Hindlimb muscle (tissue), 1 donor: ENCODE data around the gene SCAMP2. TPM values are rescaled to one million over a fixed set of nuclear protein-coding genes. Genes with fewer than 3 reads are reported as not detected.

Source experiments
- DNase-seq: peaks from one replicate; pipeline ENCODE4 v3.0.0-alpha.2; 2013
- polyA plus RNA-seq: library from polyadenylated mRNA; unstranded; fragments of 120-200 nt; gene quantifications from one replicate; pipeline ENCODE4 v1.2.1, GENCODE V29; 2013; ENCODE audit not compliant: insufficient read length

The SCAMP2 gene
- polyA plus RNA-seq, 1 donor, result 67.5 TPM

DNA sequence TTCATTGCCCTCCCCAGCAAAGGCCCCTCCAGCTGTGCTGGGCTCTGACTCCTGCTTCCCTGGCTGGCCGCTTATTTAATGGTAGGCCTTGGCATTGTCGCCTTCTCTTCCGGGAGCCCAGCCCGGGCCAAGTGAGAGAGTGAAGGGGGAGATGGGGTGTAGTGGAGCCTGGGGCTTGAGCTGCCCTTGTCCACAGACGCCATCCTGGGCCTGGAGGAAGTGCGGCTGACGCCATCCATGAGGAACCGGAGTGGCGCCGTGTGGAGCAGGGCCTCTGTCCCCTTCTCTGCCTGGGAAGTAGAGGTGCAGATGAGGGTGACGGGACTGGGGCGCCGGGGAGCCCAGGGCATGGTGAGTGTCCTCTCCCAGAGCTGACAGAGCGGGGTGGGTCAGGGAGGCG lies 57.2 kb downstream of the SCAMP2 start:
- no peak for DNase-seq

DNA sequence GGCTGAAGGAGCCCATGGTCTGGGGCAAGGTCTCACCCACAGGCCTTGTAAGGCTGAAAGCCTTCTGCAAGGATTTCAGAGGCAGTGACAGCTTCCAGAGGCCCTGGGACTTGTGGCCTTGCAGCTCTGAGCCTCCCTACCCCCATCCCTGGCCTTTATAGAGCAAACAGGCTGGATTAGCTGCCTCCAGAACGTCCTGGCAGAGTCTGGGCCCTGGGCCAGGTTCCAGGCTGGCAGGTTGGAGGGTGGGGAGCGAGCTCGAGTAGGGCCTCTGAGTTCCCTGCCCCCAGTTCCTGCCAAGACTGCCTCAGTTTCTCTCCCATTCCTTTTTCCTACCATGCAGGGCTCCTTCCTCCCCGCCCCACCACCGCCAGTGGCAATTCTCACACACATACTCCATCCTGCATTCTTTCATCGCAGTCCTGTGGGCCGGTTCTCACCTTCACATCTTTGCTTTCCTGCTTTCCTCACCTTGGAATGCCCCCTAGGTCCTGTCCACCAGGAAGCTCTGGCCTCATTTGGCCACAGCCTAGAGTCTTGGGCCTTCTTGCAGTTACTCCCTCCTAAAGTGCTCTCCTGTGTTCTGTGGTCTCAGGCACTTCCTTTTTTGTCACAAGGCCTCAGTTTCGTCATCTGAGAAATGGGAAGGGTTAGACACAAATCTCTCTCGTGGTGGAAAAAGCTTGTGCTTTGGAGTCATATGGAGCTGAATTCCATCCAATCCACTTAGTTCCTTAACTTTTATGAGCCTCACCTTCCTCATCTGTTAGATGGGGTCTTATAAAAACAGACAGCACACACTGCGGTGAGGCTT lies 57.8 kb downstream of the SCAMP2 start:
- no peak for DNase-seq

DNA sequence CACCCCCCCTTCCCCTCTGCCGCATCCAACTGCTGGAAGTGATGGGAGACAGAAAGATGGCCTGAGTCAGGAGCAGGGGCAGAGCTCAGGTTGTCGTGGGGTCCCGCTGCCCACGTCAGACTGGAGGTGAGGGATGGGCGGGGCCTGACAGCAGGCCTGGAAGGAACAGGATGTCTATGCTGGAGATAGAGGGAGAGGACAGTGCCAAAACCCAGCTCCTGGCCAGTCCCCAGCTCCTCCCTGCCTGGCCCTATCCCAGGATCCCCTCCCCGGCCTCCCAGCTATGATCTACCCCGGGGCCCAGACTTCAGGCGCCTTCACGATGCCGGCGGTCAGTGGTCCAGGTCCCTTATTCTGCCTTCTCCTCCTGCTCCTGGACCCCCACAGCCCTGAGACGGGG lies 60.6 kb downstream of the SCAMP2 start, which contains the start of gene LMAN1L:
Gene LMAN1L (plus strand): TSS at position 303 of the 400 bp plus-strand sequence. CDS start 20 bp downstream, at position 323.
- no peak for DNase-seq

DNA sequence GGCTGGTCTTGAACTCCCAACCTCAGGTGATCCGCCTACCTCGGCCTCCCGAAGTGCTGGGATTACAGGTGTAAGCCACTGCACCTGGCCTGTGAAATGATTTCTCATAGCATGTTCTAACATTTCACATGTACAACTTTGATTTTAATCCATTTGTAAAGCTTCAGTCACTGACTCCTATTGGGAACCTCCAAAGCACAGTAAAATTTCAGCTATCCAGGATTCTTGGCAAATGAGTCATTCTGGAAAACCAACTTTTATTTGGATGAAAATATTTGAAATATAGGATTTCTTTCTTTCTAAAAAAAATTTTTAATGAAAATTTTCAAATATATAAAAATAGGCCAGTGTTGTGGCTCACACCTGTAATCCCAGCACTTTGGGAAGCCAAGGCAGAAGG lies 63.2 kb downstream of the SCAMP2 start:
- no peak for DNase-seq

DNA sequence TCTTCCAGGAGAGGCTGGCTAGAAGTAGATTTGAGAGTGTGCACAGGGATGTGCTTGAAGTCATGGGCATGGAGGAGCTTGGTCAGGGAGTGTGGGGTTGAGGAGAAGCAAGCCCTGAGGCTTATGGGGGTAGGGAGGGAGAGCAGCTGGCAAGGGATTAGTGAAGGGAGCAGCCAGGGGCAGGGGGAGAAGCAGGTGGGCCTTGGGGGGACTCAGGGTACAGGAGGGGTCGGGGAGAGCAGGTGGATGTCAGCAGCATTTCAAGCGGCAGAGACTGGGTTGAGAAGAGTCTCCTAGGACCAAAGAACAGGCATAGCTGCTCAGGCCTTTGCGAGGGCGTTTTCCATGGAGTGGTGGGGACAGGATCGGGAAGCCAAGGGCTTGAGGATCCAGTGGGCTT lies 63.9 kb downstream of the SCAMP2 start:
- DNase-seq, result no peak

DNA sequence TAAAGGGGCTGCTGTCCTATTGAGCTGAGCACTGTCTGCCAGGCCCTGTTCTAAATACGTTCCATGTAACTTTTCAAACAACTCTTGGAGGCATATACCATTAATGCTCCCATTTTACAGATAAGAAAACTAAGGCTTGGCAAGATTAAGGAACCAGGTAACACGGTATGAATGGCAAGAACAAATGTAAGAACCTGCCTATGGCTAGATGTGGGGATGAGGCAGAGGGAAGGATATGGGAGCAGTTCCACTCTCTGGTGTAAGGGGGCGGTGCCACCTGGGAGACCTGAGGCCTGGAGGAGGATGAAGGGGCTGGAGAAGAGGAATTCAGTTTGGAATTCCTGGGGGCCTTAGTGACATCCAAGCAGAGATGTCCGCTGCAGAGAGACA lies 64.3 kb downstream of the SCAMP2 start:
- no peak for DNase-seq

DNA sequence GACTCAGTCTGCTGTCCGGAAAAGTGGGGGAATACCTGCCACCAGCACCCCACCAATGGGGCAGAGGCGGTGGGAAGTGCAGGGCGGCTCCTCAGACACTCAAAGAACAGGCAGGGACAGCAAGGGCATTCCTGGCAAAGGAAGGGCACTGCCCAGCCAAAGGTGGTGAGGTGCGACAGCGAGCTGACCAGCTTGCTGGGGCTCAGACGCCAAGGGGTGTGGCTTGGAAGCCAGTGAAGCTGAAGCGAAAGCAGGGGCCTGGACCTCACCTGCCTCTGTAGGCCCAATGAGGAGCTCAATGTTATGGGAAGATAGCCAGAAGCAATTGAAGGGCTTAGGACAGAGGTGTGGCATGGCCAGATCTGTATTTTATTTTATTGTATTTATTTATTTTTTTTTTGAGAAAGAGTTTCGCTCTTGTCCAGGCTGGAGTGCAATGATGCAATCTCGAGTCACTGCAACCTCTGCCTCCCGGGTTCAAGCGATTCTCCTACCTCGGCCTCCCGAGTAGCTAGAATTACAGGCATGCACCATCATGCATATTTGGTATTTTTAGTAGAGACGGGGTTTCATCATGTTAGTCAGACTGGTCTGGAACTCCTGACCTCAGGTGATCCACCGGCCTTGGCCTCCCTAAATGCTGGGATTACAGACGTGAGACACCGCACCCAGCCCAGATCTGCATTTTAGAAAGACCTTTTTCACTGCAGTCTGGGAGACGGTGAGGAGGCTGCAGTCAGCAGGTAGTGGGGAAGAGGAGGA lies 64.9 kb downstream of the SCAMP2 start:
- no peak for DNase-seq

DNA sequence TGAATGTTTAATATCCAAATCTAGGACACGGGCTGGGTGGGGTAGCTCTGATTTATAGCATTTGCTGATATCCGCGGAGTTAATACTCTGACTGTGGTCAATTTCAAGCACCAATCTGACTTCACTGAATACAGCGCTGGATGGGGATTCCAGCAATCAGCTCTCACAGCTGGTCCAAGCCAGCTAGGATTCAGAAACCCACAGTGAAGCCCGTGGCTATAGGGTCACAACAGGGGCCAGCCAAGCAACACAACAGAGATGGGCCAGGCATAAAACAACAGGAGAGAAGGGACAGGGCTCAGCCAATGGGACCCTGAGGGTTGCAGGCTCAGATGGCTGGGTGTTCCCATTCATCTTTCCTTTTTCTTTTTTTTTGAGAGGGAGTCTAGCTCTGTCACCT lies 65.9 kb downstream of the SCAMP2 start:
- no peak for DNase-seq

DNA sequence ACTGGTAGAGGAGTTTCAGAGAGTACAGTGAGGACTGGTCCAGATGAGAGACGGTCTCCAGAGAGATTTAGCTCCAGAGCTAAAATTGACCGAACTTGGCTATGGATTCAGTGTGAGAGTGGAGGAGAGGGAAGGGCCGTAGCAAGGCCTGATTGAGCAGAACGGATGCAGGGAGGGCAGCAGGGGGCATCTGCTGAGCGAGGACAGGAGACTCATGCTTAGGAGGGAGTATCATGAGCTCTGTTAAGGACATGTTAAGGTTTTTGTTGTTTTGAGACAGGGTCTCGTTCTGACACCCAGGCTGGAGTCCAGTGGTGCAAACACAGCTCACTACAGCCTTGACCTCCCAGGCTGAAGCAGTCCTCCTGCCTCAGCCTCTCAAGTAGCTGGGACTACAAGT lies 68.2 kb downstream of the SCAMP2 start:
- DNase-seq, result no peak

DNA sequence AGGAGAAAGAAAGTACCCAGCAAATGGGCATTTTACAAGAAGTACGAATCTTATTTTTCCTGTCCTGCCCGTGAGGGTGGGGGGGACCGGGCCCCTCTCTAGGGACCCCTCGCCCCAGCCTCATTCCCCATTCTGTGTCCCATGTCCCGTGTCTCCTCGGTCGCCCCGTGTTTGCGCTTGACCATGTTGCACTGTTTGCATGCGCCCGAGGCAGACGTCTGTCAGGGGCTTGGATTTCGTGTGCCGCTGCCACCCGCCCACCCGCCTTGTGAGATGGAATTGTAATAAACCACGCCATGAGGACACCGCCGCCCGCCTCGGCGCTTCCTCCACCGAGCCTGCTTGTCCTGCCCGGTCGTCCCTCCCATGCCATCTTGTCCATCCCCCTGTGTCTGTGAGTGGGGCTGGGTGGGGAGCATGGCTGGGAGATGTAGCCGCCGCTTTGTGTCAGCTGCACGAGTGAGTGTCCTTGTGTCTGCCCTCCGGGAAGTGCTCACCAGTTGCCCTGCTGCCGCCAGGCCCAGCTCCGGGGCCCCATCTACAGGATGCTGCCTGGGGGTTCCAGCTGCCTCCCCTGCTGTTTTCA lies 70.2 kb downstream of the SCAMP2 start:
- DNase-seq, result no peak

DNA sequence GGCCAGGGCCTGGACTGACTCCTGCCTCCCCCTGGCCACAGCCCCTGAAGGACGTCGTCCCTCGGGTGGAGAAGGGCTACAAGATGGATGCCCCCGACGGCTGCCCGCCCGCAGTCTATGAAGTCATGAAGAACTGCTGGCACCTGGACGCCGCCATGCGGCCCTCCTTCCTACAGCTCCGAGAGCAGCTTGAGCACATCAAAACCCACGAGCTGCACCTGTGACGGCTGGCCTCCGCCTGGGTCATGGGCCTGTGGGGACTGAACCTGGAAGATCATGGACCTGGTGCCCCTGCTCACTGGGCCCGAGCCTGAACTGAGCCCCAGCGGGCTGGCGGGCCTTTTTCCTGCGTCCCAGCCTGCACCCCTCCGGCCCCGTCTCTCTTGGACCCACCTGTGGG lies 70.9 kb downstream of the SCAMP2 start:
- no peak for DNase-seq

DNA sequence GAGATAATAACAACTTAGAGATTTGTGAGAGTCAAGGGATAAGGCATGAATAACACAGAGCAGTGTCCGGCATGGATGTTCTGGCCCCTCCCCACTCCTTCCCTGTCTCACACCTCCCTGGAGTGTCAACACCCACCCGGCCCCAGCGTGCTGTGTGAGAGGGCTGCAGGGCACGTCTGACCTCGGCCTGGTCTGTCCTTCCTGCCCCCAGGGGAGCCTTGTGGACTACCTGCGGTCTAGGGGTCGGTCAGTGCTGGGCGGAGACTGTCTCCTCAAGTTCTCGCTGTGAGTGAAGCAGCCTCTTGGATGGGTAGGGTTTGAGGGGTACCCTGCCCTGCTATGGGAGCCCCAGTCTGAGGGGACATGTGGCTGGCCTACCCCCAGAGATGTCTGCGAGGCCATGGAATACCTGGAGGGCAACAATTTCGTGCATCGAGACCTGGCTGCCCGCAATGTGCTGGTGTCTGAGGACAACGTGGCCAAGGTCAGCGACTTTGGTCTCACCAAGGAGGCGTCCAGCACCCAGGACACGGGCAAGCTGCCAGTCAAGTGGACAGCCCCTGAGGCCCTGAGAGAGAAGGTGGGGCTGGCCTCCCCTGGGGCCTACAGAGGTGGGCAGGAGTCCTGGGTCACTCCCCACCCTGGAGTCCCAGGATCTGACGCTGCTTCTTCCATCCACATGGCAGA lies 71.7 kb downstream of the SCAMP2 start:
- DNase-seq, result no peak

DNA sequence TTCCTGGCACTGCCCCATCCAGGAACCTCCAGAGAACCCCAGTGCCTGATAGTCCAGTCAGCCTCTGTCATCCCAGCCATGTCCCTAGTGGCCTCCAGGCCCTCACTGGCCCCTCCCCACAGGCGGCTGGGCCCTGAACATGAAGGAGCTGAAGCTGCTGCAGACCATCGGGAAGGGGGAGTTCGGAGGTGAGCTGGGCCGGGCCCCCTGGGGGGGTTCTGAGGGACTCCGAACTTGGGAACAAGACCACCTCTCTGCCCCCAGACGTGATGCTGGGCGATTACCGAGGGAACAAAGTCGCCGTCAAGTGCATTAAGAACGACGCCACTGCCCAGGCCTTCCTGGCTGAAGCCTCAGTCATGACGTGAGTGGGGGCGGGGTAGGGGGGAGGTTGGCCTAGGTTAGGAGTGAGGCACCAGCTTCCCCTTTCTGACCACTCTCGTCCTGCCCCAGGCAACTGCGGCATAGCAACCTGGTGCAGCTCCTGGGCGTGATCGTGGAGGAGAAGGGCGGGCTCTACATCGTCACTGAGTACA lies 72.5 kb downstream of the SCAMP2 start:
- no peak for DNase-seq

DNA sequence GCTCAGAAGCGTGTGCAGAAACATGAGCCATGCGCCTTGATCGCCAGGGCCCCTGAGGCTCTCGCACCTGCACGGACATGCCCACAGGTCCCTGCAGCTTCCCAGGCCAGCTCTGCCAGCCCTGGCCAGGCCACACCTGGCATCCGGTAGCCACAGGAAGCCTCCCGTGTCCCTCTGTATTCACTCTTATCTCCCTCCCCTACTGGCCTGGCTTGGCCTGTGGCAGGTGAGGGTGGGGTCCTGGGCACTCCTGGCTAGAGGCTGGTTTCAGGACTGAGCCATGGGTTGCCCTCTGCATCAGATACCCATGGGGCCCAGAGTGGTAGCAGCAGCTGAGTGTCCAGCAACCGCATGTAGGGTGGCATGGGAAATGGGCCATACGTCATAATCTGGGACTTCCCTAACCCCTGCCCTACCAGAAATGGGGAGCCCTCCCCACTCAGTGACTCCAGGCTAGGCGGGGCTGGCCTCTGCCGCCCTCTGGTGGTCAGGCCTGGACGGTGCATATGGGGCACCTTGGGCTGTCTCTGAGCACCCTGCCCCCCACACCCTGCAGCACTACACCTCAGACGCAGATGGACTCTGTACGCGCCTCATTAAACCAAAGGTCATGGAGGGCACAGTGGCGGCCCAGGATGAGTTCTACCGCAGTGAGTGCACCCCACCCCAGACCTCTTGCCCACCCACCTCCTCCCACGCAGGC lies 73.2 kb downstream of the SCAMP2 start:
- DNase-seq, result no peak

DNA sequence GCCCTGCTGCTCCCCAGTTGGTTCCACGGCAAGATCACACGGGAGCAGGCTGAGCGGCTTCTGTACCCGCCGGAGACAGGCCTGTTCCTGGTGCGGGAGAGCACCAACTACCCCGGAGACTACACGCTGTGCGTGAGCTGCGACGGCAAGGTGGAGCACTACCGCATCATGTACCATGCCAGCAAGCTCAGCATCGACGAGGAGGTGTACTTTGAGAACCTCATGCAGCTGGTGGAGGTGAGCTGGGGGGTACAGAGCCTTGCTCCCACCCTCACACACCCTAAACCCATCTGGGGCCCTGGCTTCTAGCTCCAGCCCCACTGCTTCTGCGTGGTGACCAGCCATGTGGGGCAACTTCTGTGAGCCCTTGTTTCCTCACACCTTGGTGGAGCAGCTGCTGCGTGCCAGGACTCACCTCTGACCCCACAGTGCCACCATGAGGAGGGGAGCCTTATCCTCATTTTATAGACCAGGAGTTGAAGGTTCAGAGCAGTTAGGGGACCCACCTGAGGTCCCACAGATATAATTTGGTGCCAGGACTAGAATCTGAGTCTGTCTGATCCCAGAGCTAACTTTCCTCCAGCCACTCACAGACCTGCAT lies 73.8 kb downstream of the SCAMP2 start:
- no peak for DNase-seq

DNA sequence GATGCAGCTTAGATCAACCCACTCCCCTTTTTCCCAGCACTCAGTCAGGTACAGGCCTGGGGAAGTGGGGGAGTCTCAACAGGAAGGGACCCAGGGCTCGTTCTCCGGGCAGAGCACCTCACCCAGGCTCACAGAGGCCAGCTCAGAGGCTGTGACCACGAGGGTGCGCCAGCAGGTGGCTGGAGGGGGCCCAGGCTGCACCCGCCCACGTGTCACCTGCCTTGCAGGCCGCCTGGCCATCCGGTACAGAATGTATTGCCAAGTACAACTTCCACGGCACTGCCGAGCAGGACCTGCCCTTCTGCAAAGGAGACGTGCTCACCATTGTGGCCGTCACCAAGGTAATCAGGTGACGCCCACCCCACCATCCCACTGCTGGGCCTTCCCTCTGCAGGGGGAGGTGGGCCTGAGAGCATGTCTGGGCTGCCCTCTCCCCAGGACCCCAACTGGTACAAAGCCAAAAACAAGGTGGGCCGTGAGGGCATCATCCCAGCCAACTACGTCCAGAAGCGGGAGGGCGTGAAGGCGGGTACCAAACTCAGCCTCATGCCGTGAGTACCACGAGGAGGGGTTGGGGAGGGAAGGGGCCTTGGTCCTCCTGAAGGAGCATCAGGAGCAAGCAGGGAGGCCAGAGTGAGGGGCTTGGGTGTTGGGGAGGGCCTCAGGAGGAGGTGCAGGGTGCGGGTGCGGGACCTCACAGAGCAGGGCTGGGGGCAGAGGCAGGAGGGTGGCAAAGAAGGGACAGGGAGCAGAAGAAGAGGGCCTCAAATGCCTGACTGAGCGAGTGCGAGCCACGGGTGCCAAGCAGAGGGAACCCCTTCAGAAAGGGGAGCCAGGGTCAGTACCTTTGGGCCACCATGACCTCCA lies 74.5 kb downstream of the SCAMP2 start:
- DNase-seq, result no peak

DNA sequence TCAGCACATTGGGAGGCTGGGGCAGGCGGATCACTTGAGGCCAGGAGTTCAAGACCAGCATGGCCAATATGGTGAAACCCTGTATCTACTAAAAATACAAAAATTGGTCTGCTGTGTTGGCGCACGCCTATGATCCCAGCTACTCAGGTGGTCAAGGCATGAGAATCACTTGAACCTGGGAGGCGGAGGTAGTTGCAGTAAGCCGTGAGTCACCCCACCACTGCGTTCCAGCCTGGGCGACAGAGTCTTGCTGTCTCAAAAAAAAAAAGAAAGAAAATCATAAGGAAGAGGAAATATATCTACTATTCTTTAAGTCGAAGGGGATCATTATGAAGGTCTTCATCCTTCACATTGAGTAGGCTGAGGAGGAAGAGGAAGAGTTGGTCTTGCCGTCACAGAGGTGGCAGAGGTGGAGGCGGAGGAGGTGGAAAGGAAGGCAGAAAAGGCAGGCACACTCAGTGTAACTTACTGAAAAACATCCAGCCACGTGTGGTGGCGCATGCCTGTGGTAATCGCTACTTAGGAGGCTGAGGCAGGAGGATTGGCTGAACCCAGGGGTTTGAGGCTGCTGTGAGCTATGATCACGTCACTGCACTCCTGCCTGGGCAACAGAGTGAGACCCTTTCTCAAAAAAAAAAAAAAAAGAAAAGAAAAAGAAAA lies 77.1 kb downstream of the SCAMP2 start:
- no peak for DNase-seq

DNA sequence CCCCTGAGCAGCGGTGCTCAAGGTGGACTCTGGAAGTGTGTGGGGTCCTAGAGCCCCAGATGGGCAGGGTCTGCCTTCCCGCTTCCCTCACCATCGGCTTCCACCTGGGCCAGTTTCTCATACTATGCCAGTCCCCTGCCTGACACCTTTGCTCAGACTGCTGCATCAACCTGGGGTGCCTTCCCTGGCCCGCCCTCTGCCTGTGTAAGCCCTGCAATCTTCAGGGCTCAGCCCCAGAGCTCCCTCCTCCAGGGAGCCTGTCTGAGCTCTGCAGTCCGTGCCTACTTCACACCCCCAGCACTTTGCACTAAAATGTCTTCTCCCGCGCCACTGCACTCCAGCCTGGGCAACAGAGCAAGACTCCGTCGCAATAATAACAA lies 78.2 kb downstream of the SCAMP2 start:
- no peak for DNase-seq

DNA sequence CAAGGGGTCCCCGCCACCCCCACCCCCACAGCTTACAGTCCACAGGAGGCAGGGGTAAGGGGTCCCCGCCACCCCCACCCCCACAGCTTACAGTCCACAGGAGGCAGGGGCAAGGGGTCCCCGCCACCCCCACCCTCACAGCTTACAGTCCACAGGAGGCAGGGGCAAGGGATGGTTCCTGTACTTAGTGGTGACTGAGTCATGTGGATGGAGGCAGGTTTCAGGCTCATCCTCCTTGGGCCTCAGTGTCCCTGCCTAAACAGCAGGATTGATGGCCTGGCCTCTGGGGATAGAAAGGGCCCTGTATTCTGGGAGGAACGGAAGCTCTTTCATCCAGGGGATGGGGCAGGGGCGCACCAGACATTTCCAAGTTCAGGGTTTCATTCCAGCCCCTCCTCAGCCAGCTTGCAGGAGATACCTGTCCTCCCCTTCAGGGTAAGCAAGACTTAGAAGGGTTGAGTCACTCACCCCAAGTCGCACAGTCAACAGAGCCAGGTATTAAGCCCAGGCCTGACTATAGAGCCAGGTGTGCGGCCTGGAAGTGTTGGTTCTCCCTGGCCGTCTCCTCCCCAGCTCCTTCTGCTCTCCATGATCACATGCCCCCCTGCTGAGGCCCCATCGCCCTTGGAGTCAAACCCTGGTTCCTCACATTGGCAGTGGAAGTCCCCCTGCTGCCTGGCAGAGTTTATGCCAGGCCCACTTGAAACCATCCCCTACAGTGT lies 78.8 kb downstream of the SCAMP2 start:
- DNase-seq, result no peak
